ENCODE results near the gene MPIG6B.

DNA sequence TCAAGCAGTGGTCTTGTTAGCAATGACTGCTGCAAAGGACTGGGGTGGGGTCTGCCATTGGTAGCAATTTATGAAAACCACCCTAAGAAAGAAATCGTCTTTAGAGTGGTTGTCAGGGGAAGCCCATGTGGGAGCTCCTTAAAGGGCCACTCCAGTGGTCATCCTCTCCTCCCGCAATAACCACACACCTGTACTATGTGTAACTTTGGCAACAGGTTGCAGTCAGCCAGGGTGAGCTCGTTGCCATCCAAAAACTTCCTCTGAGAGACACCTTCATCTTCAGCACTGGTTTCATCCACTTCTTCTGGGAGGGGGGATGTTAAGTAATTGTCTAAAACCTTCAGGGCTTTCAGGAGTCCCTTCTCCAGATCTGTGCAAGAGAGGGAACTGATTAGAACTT lies 8.9 kb downstream of the MPIG6B start:
- TF ChIP-seq CTCF (IDR thresholded peaks at IDR 0.05; ENCODE audit: insufficient read depth, low read length): no peak
- no peak for TF ChIP-seq POLR2AphosphoS5 (IDR thresholded peaks at IDR 0.05; ENCODE audit: low read depth)
- no peak for TF ChIP-seq SPI1 (IDR thresholded peaks at IDR 0.05; ENCODE audit: borderline replicate concordance, low read depth)

Data from HL-60 (cell line).